Tongue (tissue), 2 donors: ENCODE results near the gene A2M. TPM values are rescaled to one million over a fixed set of nuclear protein-coding genes. Genes with fewer than 3 reads are reported as not detected.

Experiments
- DNase-seq: peaks from one replicate; pipeline ENCODE4 v3.0.0-alpha.2; 2015
- total RNA-seq: library from RNA; depleted of rRNA; stranded (reverse); fragments of >200 nt; gene quantifications from one replicate; pipeline ENCODE4 v1.2.3, GENCODE V29; 2014

Gene A2M
- total RNA-seq, 1 donor from 2014 or later = 296 TPM

- no peak for DNase-seq
Measured at GRCh38 chr12:9099552-9100190, 16.0 kb downstream of the A2M start.

GRCh38 chr12:9098463-9099026, 17.2 kb downstream of the A2M start:
- DNase-seq = no peak

GRCh38 chr12:9098115-9098452, 17.6 kb downstream of the A2M start:
- no peak for DNase-seq

GRCh38 chr12:9096563-9097176, 19.0 kb downstream of the A2M start:
- DNase-seq = no peak

GRCh38 chr12:9095322-9095721, 20.4 kb downstream of the A2M start:
- DNase-seq = no peak

GRCh38 chr12:9094512-9095206, 21.1 kb downstream of the A2M start:
- no peak for DNase-seq

GRCh38 chr12:9091891-9092598, 23.7 kb downstream of the A2M start:
- no peak for DNase-seq

- DNase-seq = no peak
Measured at GRCh38 chr12:9090220-9090619, 25.5 kb downstream of the A2M start.

GRCh38 chr12:9087087-9087835, 28.5 kb downstream of the A2M start:
- no peak for DNase-seq

GRCh38 chr12:9086087-9086486, 29.6 kb downstream of the A2M start:
- DNase-seq = no peak

GRCh38 chr12:9084417-9084816, 31.3 kb downstream of the A2M start:
- no peak for DNase-seq

- no peak for DNase-seq
Measured at GRCh38 chr12:9083793-9084192, 31.9 kb downstream of the A2M start.

- no peak for DNase-seq
Measured at GRCh38 chr12:9081667-9082427, 33.9 kb downstream of the A2M start.

- DNase-seq = no peak
Measured at GRCh38 chr12:9079883-9080675, 35.6 kb downstream of the A2M start.

GRCh38 chr12:9079082-9079481, 36.6 kb downstream of the A2M start:
- DNase-seq = no peak

GRCh38 chr12:9077152-9078031, 38.3 kb downstream of the A2M start:
- no peak for DNase-seq

GRCh38 chr12:9076733-9077132, 39.0 kb downstream of the A2M start:
- DNase-seq = no peak

GRCh38 chr12:9075138-9075535, 40.6 kb downstream of the A2M start:
- no peak for DNase-seq

GRCh38 chr12:9074484-9075137, 41.1 kb downstream of the A2M start:
- DNase-seq = no peak
